ENCODE results near the gene HNRNPH1.

DNA sequence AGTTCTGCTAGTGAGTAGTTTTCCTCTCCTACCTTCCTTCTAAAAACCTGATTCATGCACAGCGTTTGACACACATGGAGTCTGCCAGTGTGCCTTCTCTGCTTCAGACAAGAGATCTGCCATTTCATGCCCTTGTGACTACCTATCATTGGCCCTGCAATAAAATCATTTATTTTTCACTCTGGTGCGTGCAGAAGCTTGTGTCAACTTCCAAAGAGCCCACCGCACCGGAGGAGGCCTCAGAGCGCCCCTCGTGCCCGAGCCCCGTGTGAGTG, 13.7 kb downstream of the HNRNPH1 start:
- TF ChIP-seq CTCF (IDR thresholded peaks at IDR 0.05; ENCODE audit: low read length) (no peak), EZH2 (IDR thresholded peaks at IDR 0.05; ENCODE audit: borderline replicate concordance, low read length) (no peak)

All from OCI-LY1 (cell line).